ENCODE results near the gene NUDT2.
A peak's percentile ranks its signal among the peaks of the same experiment; 100 is the strongest.
"Not testable (repeated sequence)": the region's sequence is repeated elsewhere in the genome, so short reads cannot be mapped to it uniquely, and the experiment has no call there.

The NUDT2 gene

GRCh38 chr9:34335376-34335775 is 6.0 kb downstream of the NUDT2 start:
- no peak for DNase-seq
- intact Hi-C loops (cut with DNase I; ENCODE audit: low total_unique reads), result no loop called here
- Histone ChIP-seq H3K27me3 (no peaks in the 10 kb centered on the region), H3K4me3 (no peak overlapping the region), H3K4me1 (peaks cover 0 to 10% (median 3%) of the 10 kb centered on the region in 4 donors), H3K9me3 (no peaks in the 10 kb centered on the region), H3K36me3 (peaks cover 18 to 22% (median 19%) of the 10 kb centered on the region in 3 donors), H3K27ac (no peak overlapping the region)
- TF ChIP-seq CTCF (IDR thresholded peaks at IDR 0.05), result no peak

GRCh38 chr9:34337403-34337802 is 8.0 kb downstream of the NUDT2 start:
- intact Hi-C loops (cut with DNase I; ENCODE audit: low total_unique reads), result no loop called here
- H3K36me3 ChIP-seq, result peaks cover 22 to 40% (median 40%) of the 10 kb centered on the region in 3 donors
- no peaks in the 10 kb centered on the region for H3K9me3 ChIP-seq
- H3K4me1 ChIP-seq, result peaks cover 0 to 6% (median under 1%) of the 10 kb centered on the region in 4 donors
- DNase-seq, result no peak
- no peaks in the 10 kb centered on the region for H3K27me3 ChIP-seq
- no peak overlapping the region for H3K27ac ChIP-seq
- no peak overlapping the region for H3K4me3 ChIP-seq
- TF ChIP-seq CTCF (IDR thresholded peaks at IDR 0.05), result no peak

- H3K4me3 ChIP-seq; H3K9me3 ChIP-seq; H3K27me3 ChIP-seq; H3K27ac ChIP-seq; DNase-seq; H3K4me1 ChIP-seq; intact Hi-C loops (cut with DNase I; ENCODE audit: low total_unique reads): not testable (repeated sequence)
- H3K36me3 ChIP-seq, result peaks cover 22 to 46% (median 40%) of the 10 kb centered on the region in 3 donors
These were observed 8.7 kb downstream of the NUDT2 start for GRCh38 chr9:34338079-34338478.

- no peak for DNase-seq
- Histone ChIP-seq H3K4me3 (no peak overlapping the region), H3K4me1 (peaks cover 0 to 14% (median 1%) of the 10 kb centered on the region in 4 donors), H3K36me3 (peaks cover 22 to 54% (median 40%) of the 10 kb centered on the region in 3 donors), H3K9me3 (no peaks in the 10 kb centered on the region), H3K27ac (no peak overlapping the region), H3K27me3 (no peaks in the 10 kb centered on the region)
- intact Hi-C loops (cut with DNase I; ENCODE audit: low total_unique reads), result no loop called here
- no peak for TF ChIP-seq CTCF (IDR thresholded peaks at IDR 0.05)
These were observed 9.5 kb downstream of the NUDT2 start for GRCh38 chr9:34338665-34339385.

GRCh38 chr9:34341659-34342295 is 12.4 kb downstream of the NUDT2 start:
- peaks cover 0 to 35% (median 7%) of the 10 kb centered on the region in 4 donors for H3K4me1 ChIP-seq
- peak overlapping the region; percentile 54 to 72 for H3K27ac ChIP-seq
- peaks cover 22 to 56% (median 40%) of the 10 kb centered on the region in 3 donors for H3K36me3 ChIP-seq
- H3K4me3 ChIP-seq, result no peak overlapping the region
- no peaks in the 10 kb centered on the region for H3K9me3 ChIP-seq
- no peak for DNase-seq
- no peak for TF ChIP-seq CTCF (IDR thresholded peaks at IDR 0.05)
- intact Hi-C loops (cut with DNase I; ENCODE audit: low total_unique reads), result no loop called here
- no peaks in the 10 kb centered on the region for H3K27me3 ChIP-seq

- H3K27ac ChIP-seq, result peak overlapping the region; percentile 54 to 72
- H3K4me3 ChIP-seq, result no peak overlapping the region
- H3K27me3 ChIP-seq, result no peaks in the 10 kb centered on the region
- H3K4me1 ChIP-seq, result peaks cover 0 to 35% (median 7%) of the 10 kb centered on the region in 4 donors
- peak; percentile 80 to 92 for DNase-seq
- H3K9me3 ChIP-seq, result no peaks in the 10 kb centered on the region
- intact Hi-C loops (cut with DNase I; ENCODE audit: low total_unique reads), result no loop called here
- TF ChIP-seq CTCF (IDR thresholded peaks at IDR 0.05), result no peak
- peaks cover 22 to 61% (median 36%) of the 10 kb centered on the region in 3 donors for H3K36me3 ChIP-seq
These were observed 13.7 kb downstream of the NUDT2 start for GRCh38 chr9:34343090-34343489.
